Renal pelvis (tissue), 12 donors: ENCODE data around the gene SLC1A3. TPM values are rescaled to one million over a fixed set of nuclear protein-coding genes. Genes with fewer than 3 reads are reported as not detected.
"Not testable (repeated sequence)": the region's sequence is repeated elsewhere in the genome, so short reads cannot be mapped to it uniquely, and the experiment has no call there.

Experiments
- DNase-seq: peaks from one replicate; pipeline ENCODE4 v3.0.0-alpha.2; 2013
- long read RNA-seq, 16 experiments: transcript quantifications; one replicate each; lab custom pipeline, GENCODE V29; 2026
- polyA plus RNA-seq, 3 donors: library from polyadenylated mRNA; unstranded; fragments of 120-200 nt; gene quantifications; one replicate each; pipeline ENCODE4 v1.2.1, GENCODE V29; 2013; ENCODE audit not compliant: insufficient read length in 3 of 3

SLC1A3 gene
- 1 to 10 TPM; 2.0 to 4.4 (median 3.7) TPM for polyA plus RNA-seq
- long read RNA-seq, donor 1, partial matches to known transcripts, result 0 of 1 reads
- long read RNA-seq, donor 1, other reads (novel, unspliced or antisense), result 0 of 1 reads
- long read RNA-seq, donor 2, result 0 reads
- long read RNA-seq, donor 3, result 0 reads
- long read RNA-seq, donor 4, result 0 reads
- long read RNA-seq, donor 5, full-length matches to known transcripts, result 1 of 1 reads
- long read RNA-seq, donor 5, partial matches to known transcripts, result 0 of 1 reads
- long read RNA-seq, donor 5, other reads (novel, unspliced or antisense), result 0 of 1 reads
- long read RNA-seq, donor 6, full-length matches to known transcripts, result 2 of 2 reads
- long read RNA-seq, donor 6, partial matches to known transcripts, result 0 of 2 reads
- long read RNA-seq, donor 6, other reads (novel, unspliced or antisense), result 0 of 2 reads
- long read RNA-seq, donor 7, full-length matches to known transcripts, result 1 of 1 reads
- long read RNA-seq, donor 7, partial matches to known transcripts, result 0 of 1 reads
- long read RNA-seq, donor 7, other reads (novel, unspliced or antisense), result 0 of 1 reads
- long read RNA-seq, donor 8, result 0 reads
- long read RNA-seq, donor 9, result 0 reads
- long read RNA-seq, donor 10, result 0 reads
- long read RNA-seq, donor 11, result 0 reads
- long read RNA-seq, donor 12, result 0 reads
- long read RNA-seq, donor 13, result 0 reads
- long read RNA-seq, donor 14, result 0 reads
- long read RNA-seq, donor 15, full-length matches to known transcripts, result 1 of 1 reads
- long read RNA-seq, donor 15, partial matches to known transcripts, result 0 of 1 reads
- long read RNA-seq, donor 15, other reads (novel, unspliced or antisense), result 0 of 1 reads
- long read RNA-seq, donor 16, result 0 reads

DNA sequence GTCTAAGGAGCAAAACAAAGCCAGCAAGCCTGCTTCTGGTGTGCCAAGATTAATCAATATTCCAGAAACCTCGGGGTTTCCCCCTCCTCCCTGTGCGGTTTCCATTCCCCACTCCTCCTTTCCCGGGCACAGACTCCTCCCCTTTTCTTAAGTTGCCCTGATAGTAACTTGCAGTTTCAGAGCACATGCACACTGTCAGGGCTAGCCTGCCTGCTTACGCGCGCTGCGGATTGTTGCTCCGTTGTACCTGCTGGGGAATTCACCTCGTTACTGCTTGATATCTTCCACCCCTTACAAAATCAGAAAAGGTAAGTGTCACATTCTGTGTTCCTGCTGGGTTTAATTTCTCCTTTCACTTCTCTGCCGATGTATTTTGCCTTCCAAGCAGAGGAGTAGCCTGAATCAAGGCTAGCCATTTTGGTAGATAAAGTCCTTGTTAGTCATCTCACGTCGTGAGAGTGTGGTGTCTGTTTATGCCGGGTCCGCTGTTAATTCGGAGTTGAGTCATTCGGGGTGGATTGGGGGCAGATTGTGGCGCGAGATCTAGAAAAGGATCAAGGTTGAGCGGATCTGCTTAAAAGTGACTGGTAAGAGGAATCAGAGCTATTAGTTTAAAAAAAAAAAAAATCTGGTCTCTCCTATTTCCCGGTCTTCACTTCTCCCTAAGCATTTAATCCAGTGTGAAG is at the start of gene SLC1A3:
SLC1A3 (plus strand) TSS at position 179 of the 686 bp plus-strand sequence. CDS start 1,818 bp downstream, outside the sequence.
- peak; percentile 56 for DNase-seq

DNA sequence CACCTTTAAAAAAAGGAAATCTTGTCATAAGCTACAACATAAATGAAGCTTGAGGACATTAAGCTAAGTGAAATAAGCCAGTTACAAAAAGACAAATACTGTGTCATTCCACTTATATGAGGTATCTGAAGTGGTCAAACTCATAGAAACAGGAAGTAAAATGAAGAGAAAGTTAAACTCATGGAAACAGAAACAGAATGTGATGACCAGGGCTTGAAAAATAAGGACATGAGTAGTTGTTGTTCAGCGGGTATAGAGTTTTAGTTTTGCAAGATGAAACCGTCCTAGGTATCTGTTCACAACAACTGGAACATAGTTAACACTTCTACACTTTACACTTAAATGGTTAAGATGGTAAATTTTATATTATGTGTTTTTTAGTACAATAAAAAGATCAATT is 47.8 kb upstream of the SLC1A3 start:
- no peak for DNase-seq

DNA sequence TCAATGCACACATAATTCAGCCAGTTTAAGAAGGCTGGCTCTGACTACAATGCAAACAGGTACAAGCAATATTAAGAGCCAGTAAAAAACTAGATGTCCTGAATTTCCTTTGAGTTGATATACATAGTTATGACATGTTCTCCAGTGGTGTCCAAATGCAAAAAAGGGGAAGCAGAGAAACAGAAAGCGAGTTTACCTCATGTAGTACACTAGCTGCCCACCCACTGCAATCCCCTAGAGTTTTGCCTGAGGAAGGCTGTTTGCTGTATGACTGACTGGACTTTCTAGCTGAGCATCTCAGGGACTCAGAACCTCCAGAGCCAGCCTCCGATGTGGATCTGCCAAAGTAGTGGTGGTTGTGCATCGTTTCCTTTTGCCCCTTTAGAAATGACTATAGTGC is 44.8 kb upstream of the SLC1A3 start:
- no peak for DNase-seq

DNA sequence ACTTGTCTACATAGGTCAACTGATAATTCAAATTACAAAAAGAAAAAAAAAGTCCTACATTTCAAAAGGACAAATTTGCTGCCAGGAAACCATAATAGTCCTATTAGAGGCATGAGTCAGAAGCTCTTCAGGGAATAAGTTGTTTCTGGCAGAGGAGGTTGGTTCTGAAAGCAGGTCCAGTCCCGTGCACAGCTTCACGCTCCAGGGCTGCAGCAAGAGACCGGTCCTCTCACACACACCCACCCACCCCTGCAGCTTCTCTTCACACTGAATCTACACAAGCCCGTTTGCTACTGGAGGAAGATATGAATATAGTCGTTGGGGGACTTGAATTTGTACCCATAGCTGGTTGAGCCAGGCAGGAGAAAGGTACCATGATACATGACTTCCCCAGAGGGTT is 36.9 kb upstream of the SLC1A3 start:
- DNase-seq, result no peak

DNA sequence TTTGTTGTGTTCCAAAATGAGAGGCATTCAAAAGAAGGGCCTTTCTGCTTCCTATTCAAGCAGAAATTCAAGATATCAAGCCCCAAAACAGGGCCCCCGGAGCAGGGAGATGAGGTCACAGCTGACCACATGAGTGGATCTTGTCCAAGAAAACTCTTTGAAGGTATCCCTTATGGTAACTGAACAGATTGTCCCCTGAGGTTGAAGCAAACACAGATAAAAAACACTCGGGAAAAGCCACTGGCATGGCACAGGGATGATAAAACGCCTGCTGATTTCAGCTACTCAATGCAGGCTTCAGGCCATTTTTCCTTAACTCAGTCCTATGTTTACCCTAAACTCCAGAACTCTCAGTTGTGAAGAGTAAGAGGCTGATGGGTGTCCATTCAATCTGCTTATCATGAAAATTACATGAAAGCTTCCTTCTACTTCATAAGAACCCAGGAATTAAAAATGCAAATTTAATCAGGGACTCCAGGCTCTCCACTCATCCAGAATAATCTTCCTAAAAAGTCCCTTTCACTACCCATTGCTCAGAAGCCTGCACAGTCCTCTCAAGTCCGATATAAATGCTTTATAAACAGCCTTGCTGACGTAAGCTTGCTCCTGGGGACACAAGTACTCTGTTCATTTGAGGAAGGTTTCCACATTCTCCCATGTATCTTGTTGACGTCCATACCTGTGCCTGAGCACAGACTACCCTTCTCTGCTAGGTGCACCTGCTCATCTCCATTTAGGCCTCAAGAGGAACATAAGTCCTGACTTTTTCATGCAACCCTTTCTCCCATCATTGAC is 35.9 kb upstream of the SLC1A3 start:
- no peak for DNase-seq

DNA sequence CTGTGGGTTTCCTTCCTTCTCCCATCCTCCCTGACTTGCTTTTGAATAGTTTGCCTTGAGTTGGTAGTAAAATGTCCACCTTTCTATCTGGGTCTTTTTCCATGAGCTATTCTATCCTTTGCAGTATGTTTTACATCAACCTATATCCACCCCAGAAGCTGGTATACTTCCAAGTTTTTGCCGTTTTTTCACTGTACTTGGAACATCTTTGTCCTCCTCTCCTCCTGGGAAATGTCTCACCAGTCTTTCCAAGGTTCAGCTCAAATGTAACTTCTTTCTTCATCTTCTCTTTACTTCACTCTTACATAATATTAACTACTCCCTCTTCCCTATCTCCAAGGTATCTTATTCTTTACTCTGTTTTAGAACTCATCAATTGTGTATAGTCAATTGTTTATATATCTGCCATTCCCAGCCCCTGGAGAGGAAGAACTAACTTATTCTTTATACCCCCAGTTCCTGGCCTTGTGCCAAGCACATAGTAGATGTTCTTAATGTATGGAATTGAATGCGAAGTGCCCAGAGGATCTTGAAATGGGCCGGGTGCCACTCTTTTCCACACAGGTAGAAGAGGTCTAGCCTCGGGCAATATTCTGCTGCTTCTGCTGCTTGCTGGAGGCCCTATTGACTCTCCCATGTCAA is 34.9 kb upstream of the SLC1A3 start:
- no peak for DNase-seq

DNA sequence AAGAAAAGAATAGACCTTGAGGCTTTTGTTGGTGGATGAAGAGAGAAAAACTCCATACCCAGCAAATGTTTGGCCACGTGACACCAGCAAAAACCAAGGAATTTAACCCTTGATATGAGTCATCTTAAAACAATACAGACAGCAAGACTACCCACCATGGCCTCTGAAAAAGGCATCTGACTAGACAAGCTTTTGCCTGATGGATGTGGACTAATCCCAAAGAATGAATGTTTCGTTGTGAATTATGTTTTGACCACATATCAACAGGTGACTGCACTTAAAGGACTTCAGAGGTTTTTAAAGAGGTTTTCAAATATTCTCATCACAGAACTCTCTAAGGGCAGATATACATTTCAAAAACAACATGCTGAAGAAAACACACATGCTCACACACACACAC is 33.0 kb upstream of the SLC1A3 start:
- no peak for DNase-seq

DNA sequence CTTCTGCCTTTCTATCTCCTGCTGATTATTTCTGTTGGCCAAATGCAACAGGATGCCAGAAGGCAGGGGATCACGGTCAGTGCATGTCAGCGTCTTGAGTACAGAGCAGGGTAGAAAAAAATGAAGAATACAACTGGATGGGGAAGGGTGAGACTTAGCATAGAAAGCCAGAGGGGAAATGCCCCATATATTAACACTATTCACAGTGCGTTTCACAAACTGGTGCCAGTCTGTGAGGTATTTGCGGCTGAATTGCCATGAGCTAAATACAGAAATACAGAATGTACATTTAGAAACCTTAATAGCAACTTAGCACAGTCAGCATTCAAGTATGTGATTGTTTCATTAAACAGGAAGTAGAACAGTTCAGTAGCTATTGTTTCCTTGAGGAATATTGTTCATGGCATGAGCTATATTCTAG is 31.0 kb upstream of the SLC1A3 start:
- DNase-seq, result no peak

DNA sequence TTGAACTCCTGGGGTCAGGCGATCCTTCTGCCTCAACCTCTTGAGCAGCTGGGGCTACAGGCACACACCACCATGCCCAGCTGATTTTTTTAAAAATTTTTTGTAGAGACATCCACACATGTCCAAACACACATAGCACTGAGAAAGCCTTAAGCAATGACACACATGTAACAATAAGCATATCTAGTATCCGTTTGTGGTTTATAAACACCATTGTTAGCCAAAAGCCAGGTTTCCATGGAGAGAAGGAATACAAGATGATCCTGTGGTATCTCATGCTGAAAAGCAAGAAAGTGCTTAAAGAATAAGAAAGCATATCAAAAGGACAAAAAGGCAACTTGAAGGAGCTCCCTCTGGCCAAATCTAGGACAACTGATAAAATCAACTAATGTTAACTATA is 29.7 kb upstream of the SLC1A3 start:
- no peak for DNase-seq

DNA sequence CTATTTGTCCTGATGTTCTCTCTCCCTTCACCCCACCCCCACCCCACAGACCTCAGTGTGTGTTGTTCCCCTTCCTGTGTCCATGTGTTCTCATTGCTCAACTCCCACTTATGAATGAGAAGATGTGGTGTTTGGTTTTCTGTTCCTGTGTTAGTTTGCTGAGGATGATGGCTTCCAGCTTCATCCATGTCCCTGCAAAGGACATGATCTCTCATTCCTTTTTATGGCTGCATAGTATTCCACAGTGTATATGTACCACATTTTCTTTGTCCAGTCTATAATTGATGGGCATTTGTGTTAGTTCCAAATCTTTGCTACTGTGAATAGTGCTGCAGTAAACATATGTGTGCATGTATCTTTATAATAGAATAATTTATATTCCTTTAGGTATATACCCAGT is 26.5 kb upstream of the SLC1A3 start:
- not testable (repeated sequence) for DNase-seq

DNA sequence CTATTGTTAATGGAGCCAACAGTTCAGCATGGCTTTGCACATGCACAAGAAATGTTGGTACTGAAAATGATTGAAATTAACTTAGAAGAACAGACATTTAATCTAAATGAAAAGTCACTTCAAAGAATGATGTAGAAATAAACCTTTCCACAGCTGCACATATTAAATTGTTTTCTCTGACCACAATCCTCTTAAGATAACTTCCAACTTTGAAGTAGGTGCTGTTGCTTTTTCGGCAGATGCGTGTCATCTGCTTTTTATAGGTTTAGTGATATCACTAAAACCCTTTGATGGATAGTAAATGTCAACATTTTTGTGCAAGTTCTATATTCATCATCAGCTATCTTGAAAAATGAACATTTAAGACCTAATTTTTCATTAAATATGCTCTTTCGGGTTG is 25.3 kb upstream of the SLC1A3 start:
- DNase-seq, result no peak

DNA sequence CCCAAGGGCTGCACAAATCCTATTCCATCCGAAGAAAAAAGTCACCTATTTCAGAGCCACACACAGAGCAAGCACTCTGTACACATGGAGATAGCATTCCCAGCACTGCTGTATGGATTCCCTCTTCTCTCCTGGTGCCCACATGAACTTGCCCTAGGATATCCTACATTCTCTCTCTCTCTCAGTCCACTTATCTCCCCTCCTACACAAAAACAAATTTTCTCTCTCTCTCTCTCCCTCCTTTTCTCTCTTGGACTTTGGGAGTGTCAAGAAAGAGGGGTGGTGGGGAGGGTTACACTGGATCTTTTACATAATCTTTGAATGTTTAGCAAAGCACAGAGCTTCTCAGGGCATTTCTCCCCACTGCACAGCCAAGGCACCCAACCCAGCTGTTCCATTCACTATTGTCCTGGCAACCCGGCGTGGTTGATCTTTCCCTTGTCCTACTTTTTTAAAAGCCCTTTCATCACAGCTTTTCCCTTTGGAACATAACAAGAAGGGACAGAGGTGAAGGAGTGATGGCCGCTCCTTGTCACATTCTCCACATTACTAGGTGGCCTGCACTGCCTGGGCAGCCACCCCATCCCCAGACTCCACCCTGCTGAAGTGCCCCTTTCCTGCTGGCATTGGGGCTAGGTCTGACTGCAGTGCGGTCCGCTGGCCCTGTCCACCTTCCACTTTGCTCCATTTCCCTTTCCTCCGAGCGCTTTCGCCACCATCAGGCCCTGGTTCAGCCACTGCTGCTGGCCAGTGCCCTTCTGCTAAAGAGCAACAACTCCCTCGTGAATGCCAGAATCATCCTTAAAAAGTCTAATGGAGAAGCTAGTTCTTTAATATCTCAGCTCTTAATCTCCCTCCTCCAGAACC is 22.2 kb upstream of the SLC1A3 start:
- DNase-seq, result no peak

DNA sequence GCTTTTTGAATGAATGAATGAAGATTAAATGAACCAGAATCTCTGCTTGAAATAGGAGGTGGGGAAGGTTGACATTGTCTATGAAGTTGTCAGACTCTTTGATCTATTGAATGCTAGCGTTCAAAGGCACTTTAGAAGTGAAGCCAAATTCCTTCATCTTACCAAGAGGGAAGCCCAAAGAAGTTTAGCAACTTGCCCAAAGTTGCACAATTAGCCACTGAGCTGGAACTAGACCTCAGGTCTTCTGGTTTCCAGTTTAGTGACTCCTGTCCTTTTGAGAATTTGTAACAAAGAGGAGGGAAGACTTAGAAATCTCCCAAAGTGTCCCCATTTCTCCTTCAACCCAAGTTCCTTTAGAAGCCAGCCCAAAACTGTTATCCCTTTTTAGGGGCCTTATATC is 20.7 kb upstream of the SLC1A3 start:
- no peak for DNase-seq

DNA sequence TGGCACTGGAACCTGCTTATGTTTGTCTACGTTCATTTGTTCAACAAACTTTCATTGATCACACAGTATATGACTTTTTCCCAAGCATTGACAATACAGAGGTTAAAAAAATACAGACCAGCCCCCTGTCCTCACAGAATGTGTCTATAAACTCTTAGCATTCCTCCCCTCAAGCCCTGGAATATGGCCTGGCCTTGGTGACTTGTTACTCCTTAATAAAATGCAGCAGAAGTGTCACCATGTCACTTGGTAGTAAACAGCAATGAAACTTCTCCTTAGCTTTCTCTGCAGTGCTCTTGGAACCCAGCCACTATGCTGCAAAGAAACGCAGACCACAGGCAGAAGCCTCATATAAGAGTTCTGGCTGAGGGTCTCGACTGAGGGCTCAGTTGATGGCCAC is 19.1 kb upstream of the SLC1A3 start:
- DNase-seq, result no peak

DNA sequence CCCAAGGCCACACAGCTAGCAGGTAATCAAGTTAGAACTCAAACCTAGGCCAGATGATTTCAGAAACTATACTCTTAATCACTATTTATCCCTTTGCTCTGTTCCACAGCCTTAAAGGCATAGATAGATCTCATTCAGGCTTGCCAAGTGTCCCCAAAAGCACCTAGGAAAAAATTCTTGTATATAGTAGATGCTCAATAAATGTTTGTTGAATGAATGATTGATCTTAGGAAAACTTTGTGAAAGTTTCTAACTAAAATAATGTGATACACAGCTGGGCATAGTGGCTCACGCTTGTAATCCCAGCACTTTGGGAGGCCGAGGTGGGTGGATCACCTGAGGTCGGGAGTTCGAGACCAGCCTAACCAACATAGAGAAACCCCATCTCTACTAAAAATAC is 16.7 kb upstream of the SLC1A3 start:
- not testable (repeated sequence) for DNase-seq

DNA sequence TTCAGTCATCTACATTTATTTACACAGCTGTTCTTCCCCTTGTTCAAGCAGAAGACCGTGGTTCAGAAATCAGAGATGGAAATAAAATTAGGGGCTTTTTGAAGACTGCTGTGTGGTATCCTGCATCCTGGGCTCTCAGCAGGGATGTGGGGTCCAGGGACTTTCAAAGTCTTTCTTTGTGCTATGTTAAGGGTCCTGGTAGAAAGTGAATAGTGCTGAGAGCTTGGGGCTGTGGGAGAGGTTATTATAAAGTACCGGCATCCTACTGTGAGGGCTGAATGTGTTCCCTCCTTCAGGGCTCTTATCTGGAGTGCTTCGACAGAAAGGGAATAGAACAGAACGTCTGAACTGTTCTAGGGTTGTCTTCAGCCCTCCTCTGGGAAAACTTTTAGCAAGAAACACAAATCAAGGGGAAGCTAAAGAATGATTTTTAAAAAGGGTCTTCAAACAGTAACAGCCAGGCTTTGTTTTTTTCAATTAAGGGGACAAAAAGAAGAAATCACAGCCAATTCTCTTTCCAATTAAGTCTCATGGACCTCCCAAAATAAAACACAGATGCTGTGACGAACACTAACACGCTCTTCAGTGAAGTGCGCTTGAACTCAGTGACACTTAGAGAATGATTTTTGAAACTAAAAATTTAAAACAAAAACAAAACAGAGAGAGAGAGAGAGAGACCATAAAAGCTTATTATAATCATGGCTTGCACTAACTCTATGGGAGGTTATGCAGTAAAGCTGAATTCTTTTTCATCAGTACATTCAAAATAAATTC is 15.7 kb upstream of the SLC1A3 start:
- no peak for DNase-seq

DNA sequence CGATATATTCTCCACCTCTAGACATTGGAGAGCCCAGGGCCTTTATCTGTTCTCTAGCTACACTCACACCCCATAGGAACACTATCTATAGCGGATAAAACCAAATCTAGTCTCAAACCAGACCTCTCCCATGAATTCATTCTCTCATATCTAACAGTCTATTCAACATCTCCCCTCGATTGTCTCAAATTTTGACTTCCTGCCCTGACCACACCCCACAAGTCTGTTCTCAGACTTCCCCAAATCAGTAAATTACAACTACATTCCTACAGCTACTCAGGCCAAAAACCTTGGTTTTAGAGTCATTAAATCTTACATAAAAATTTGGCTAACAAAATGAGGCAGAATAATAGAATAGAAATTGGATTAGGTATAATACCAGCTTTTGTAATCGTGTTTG is 12.5 kb upstream of the SLC1A3 start:
- no peak for DNase-seq

DNA sequence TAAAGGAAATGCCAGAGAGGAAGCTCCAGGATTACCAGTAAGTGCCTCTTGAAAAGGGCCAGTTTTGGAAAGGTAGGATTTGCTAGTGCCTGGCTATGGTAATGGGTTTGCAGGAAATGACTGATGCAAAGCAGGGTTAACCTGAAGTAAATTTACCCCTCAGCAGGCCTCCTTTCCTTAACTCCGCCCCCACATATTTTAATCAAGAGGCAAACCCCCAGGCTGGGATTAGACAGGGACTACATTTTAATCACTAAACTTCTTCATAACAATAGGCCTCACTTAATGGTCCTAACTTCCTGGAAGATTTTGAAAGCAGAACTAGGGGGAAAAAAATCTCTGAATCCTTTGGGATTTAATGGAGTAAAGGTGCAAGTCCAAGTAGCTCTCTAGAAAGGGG is 10.2 kb upstream of the SLC1A3 start:
- DNase-seq, result no peak

DNA sequence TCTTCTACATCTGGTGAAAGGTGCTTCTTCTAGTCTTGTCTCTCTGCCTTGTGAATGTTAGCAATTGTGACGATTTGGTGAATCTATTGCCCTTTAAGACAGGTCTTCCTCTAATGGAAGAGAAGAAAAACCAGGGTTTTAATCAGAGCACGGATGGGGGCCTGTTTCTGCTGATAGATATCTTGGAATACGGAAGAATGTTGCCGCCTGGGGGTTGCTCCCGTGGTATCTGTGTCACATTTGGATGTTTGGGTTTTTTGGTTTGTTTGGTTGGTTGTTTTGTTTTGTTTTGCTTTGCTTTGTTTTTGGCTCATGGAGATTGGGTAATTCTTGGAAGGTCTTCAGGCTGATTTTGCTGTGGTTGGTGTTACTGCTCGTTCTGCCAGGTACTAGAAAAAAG is 9.7 kb upstream of the SLC1A3 start:
- no peak for DNase-seq
